ENCODE results near the gene ORMDL1.

Gene ORMDL1

GRCh38 chr2:189802396-189802912 is 18.3 kb upstream of the ORMDL1 start:
- no peaks in the 10 kb centered on the region for H3K27me3 Mint-ChIP-seq (ENCODE audit: low read depth, poor library complexity)
- H3K27ac Mint-ChIP-seq = peak overlapping the region; percentile 77
- H3K36me3 Mint-ChIP-seq (ENCODE audit: low read depth) = peaks cover 34% of the 10 kb centered on the region
- H3K4me3 Mint-ChIP-seq = no peak overlapping the region
- no peaks in the 10 kb centered on the region for H3K9me3 Mint-ChIP-seq
- TF ChIP-seq, protein P1, sequence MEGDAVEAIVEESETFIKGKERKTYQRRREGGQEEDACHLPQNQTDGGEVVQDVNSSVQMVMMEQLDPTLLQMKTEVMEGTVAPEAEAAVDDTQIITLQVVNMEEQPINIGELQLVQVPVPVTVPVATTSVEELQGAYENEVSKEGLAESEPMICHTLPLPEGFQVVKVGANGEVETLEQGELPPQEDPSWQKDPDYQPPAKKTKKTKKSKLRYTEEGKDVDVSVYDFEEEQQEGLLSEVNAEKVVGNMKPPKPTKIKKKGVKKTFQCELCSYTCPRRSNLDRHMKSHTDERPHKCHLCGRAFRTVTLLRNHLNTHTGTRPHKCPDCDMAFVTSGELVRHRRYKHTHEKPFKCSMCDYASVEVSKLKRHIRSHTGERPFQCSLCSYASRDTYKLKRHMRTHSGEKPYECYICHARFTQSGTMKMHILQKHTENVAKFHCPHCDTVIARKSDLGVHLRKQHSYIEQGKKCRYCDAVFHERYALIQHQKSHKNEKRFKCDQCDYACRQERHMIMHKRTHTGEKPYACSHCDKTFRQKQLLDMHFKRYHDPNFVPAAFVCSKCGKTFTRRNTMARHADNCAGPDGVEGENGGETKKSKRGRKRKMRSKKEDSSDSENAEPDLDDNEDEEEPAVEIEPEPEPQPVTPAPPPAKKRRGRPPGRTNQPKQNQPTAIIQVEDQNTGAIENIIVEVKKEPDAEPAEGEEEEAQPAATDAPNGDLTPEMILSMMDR (IDR thresholded peaks at IDR 0.05) = no peak
- DNase-seq = no peak
- no peaks in the 10 kb centered on the region for H3K4me1 Mint-ChIP-seq

DNA sequence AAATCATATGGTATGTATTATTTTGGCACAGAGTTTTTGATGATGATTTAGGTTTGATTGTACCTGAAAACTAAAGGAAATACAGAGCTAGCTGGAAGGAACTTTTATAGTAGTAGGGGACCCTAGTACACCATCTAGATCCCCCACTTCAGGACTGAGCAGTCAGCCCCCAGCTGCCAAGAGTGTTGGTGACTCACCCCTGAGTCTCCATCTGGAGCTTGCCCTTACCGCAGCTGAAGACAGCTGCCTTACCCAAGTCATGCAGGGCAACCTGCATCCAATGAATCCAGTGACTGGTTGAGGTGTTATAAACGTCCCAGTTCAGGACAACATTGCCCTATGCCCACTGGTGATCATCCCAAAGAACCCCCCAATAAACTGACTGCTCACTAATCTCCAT is 15.4 kb upstream of the ORMDL1 start:
- no peak for DNase-seq
- Mint-ChIP-seq H3K27ac (no peak overlapping the region), H3K36me3 (ENCODE audit: low read depth) (peaks cover 39% of the 10 kb centered on the region), H3K9me3 (no peaks in the 10 kb centered on the region), H3K27me3 (ENCODE audit: low read depth, poor library complexity) (no peaks in the 10 kb centered on the region), H3K4me1 (no peaks in the 10 kb centered on the region), H3K4me3 (no peak overlapping the region)
- TF ChIP-seq, protein P1 (IDR thresholded peaks at IDR 0.05) = no peak

GRCh38 chr2:189799030-189799331 is 14.8 kb upstream of the ORMDL1 start:
- no peak overlapping the region for H3K4me3 Mint-ChIP-seq
- H3K9me3 Mint-ChIP-seq = no peaks in the 10 kb centered on the region
- H3K36me3 Mint-ChIP-seq (ENCODE audit: low read depth) = peaks cover 44% of the 10 kb centered on the region
- H3K27ac Mint-ChIP-seq = no peak overlapping the region
- no peak for DNase-seq
- H3K4me1 Mint-ChIP-seq = no peaks in the 10 kb centered on the region
- no peaks in the 10 kb centered on the region for H3K27me3 Mint-ChIP-seq (ENCODE audit: low read depth, poor library complexity)
- TF ChIP-seq, protein P1 (IDR thresholded peaks at IDR 0.05) = no peak

- H3K9me3 Mint-ChIP-seq = no peaks in the 10 kb centered on the region
- DNase-seq = no peak
- H3K4me1 Mint-ChIP-seq = no peaks in the 10 kb centered on the region
Observed at GRCh38 chr2:189798312-189799029, 14.3 kb upstream of the ORMDL1 start.

GRCh38 chr2:189797902-189798301 is 13.8 kb upstream of the ORMDL1 start:
- Mint-ChIP-seq H3K9me3 (no peaks in the 10 kb centered on the region), H3K36me3 (ENCODE audit: low read depth) (peaks cover 48% of the 10 kb centered on the region), H3K4me3 (no peak overlapping the region), H3K4me1 (no peaks in the 10 kb centered on the region), H3K27ac (peak overlapping the region; percentile 51), H3K27me3 (ENCODE audit: low read depth, poor library complexity) (no peaks in the 10 kb centered on the region)
- DNase-seq = no peak
- TF ChIP-seq, protein P1 (IDR thresholded peaks at IDR 0.05) = no peak

More at GRCh38 chr2:189798312-189799029, 14.3 kb upstream of the ORMDL1 start:
- Mint-ChIP-seq H3K27me3 (ENCODE audit: low read depth, poor library complexity) (no peaks in the 10 kb centered on the region), H3K4me3 (no peak overlapping the region), H3K27ac (peak overlapping the region; percentile 51), H3K36me3 (ENCODE audit: low read depth) (peaks cover 45% of the 10 kb centered on the region)
- TF ChIP-seq, protein P1 (IDR thresholded peaks at IDR 0.05) = peak; percentile 15

- TF ChIP-seq, protein P1 (IDR thresholded peaks at IDR 0.05) = no peak
- Mint-ChIP-seq H3K9me3 (no peaks in the 10 kb centered on the region), H3K4me3 (no peak overlapping the region), H3K36me3 (ENCODE audit: low read depth) (peaks cover 48% of the 10 kb centered on the region), H3K4me1 (no peaks in the 10 kb centered on the region), H3K27me3 (ENCODE audit: low read depth, poor library complexity) (no peaks in the 10 kb centered on the region), H3K27ac (no peak overlapping the region)
- no peak for DNase-seq
Observed at GRCh38 chr2:189794310-189794709, 10.2 kb upstream of the ORMDL1 start.

All from nephron progenitor cell (in vitro differentiated cells).